ENCODE measurements around the gene ZBP1. TPM values are rescaled to one million over a fixed set of nuclear protein-coding genes. Genes with fewer than 3 reads are reported as not detected.

The ZBP1 gene
- total RNA-seq, 1 experiment from 2014 or later = 2.9 TPM

- DNase-seq = no peak
Measured at GRCh38 chr20:57625978-57626377, 5.8 kb upstream of the ZBP1 start.

GRCh38 chr20:57625181-57625958 lies 5.1 kb upstream of the ZBP1 start:
- Histone ChIP-seq H4K20me1 (ENCODE audit: insufficient read depth, low read depth, low read length) (no peaks in the 10 kb centered on the region), H3K36me3 (ENCODE audit: insufficient read depth, low read length) (no peaks in the 10 kb centered on the region), H2AFZ (ENCODE audit: low read length) (no peak overlapping the region), H3K4me3 (ENCODE audit: low read length) (no peak overlapping the region), H3K9ac (ENCODE audit: low read length) (no peak overlapping the region), H3K4me2 (ENCODE audit: low read depth, low read length, poor library complexity, severe bottlenecking) (no peak overlapping the region), H3K27me3 (ENCODE audit: low read length) (no peaks in the 10 kb centered on the region), H3K27ac (ENCODE audit: low read length) (no peak overlapping the region), H3K9me2 (replicated peaks; ENCODE audit: insufficient read depth, low read length) (no peaks in the 10 kb centered on the region), H3K79me2 (ENCODE audit: low read length) (no peaks in the 10 kb centered on the region), H3K9me3 (ENCODE audit: low read length) (no peaks in the 10 kb centered on the region), H3K4me1 (ENCODE audit: low read length) (peaks cover 29% of the 10 kb centered on the region)
- no peak for DNase-seq

More at GRCh38 chr20:57625978-57626377, 5.8 kb upstream of the ZBP1 start:
- H3K9me2 ChIP-seq (replicated peaks; ENCODE audit: insufficient read depth, low read length) = no peaks in the 10 kb centered on the region
- H3K9ac ChIP-seq (ENCODE audit: low read length) = no peak overlapping the region
- H3K4me1 ChIP-seq (ENCODE audit: low read length) = peaks cover 23% of the 10 kb centered on the region
- H4K20me1 ChIP-seq (ENCODE audit: insufficient read depth, low read depth, low read length) = no peaks in the 10 kb centered on the region
- no peak overlapping the region for H3K4me2 ChIP-seq (ENCODE audit: low read depth, low read length, poor library complexity, severe bottlenecking)
- H3K27ac ChIP-seq (ENCODE audit: low read length) = no peak overlapping the region
- H3K4me3 ChIP-seq (ENCODE audit: low read length) = no peak overlapping the region
- no peak overlapping the region for H2AFZ ChIP-seq (ENCODE audit: low read length)
- no peaks in the 10 kb centered on the region for H3K36me3 ChIP-seq (ENCODE audit: insufficient read depth, low read length)
- no peaks in the 10 kb centered on the region for H3K27me3 ChIP-seq (ENCODE audit: low read length)
- H3K79me2 ChIP-seq (ENCODE audit: low read length) = no peaks in the 10 kb centered on the region
- no peaks in the 10 kb centered on the region for H3K9me3 ChIP-seq (ENCODE audit: low read length)

- Histone ChIP-seq H2AFZ (ENCODE audit: low read length) (no peak overlapping the region), H3K9me2 (replicated peaks; ENCODE audit: insufficient read depth, low read length) (no peaks in the 10 kb centered on the region), H4K20me1 (ENCODE audit: insufficient read depth, low read depth, low read length) (no peaks in the 10 kb centered on the region), H3K9me3 (ENCODE audit: low read length) (no peaks in the 10 kb centered on the region), H3K79me2 (ENCODE audit: low read length) (no peaks in the 10 kb centered on the region), H3K9ac (ENCODE audit: low read length) (no peak overlapping the region), H3K4me3 (ENCODE audit: low read length) (no peak overlapping the region), H3K4me2 (ENCODE audit: low read depth, low read length, poor library complexity, severe bottlenecking) (no peak overlapping the region), H3K27ac (ENCODE audit: low read length) (no peak overlapping the region), H3K36me3 (ENCODE audit: insufficient read depth, low read length) (no peaks in the 10 kb centered on the region), H3K4me1 (ENCODE audit: low read length) (peaks cover 41% of the 10 kb centered on the region), H3K27me3 (ENCODE audit: low read length) (no peaks in the 10 kb centered on the region)
- no peak for DNase-seq
Measured at GRCh38 chr20:57624124-57624523, 3.9 kb upstream of the ZBP1 start.

- H3K9me2 ChIP-seq (replicated peaks; ENCODE audit: insufficient read depth, low read length) = no peaks in the 10 kb centered on the region
- no peaks in the 10 kb centered on the region for H3K9me3 ChIP-seq (ENCODE audit: low read length)
- no peaks in the 10 kb centered on the region for H3K79me2 ChIP-seq (ENCODE audit: low read length)
- no peaks in the 10 kb centered on the region for H3K36me3 ChIP-seq (ENCODE audit: insufficient read depth, low read length)
- H4K20me1 ChIP-seq (ENCODE audit: insufficient read depth, low read depth, low read length) = no peaks in the 10 kb centered on the region
- H3K27me3 ChIP-seq (ENCODE audit: low read length) = peaks cover 3% of the 10 kb centered on the region; the same call in 1 of the 2 replicates
- no peak overlapping the region for H3K4me2 ChIP-seq (ENCODE audit: low read depth, low read length, poor library complexity, severe bottlenecking)
- peaks cover 47% of the 10 kb centered on the region for H3K4me1 ChIP-seq (ENCODE audit: low read length)
- peak; percentile 88 for DNase-seq
- no peak overlapping the region for H3K9ac ChIP-seq (ENCODE audit: low read length)
- no peak overlapping the region for H3K27ac ChIP-seq (ENCODE audit: low read length)
- H3K4me3 ChIP-seq (ENCODE audit: low read length) = no peak overlapping the region
- H2AFZ ChIP-seq (ENCODE audit: low read length) = no peak overlapping the region
Measured at GRCh38 chr20:57622579-57623381, 2.6 kb upstream of the ZBP1 start.

DNA sequence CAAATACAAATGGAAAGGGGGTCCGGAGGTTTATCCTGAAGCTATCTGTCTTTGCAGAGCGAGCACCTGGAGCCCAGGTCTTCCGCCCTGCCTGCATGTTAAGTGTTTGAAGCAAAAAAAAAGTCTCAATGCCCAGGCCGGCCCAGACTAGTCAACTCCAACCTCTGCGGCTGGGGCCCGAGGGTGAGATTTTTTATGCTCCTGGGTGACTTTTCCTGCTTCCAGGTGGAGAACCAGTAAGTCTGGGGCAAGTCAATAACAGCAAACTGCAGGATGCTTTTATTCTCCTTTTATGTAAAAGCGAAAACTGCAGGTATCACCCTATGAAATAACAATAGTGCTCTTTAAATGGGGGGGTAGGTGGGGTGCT lies 2.0 kb upstream of the ZBP1 start:
- H3K4me3 ChIP-seq (ENCODE audit: low read length) = no peak overlapping the region
- H2AFZ ChIP-seq (ENCODE audit: low read length) = no peak overlapping the region
- no peaks in the 10 kb centered on the region for H4K20me1 ChIP-seq (ENCODE audit: insufficient read depth, low read depth, low read length)
- no peak overlapping the region for H3K9ac ChIP-seq (ENCODE audit: low read length)
- peaks cover 44% of the 10 kb centered on the region for H3K4me1 ChIP-seq (ENCODE audit: low read length)
- H3K36me3 ChIP-seq (ENCODE audit: insufficient read depth, low read length) = no peaks in the 10 kb centered on the region
- H3K4me2 ChIP-seq (ENCODE audit: low read depth, low read length, poor library complexity, severe bottlenecking) = no peak overlapping the region
- no peak overlapping the region for H3K27ac ChIP-seq (ENCODE audit: low read length)
- peaks cover 3% of the 10 kb centered on the region; the same call in 1 of the 2 replicates for H3K27me3 ChIP-seq (ENCODE audit: low read length)
- H3K9me3 ChIP-seq (ENCODE audit: low read length) = no peaks in the 10 kb centered on the region
- no peaks in the 10 kb centered on the region for H3K9me2 ChIP-seq (replicated peaks; ENCODE audit: insufficient read depth, low read length)
- no peak for DNase-seq
- H3K79me2 ChIP-seq (ENCODE audit: low read length) = no peaks in the 10 kb centered on the region

DNA sequence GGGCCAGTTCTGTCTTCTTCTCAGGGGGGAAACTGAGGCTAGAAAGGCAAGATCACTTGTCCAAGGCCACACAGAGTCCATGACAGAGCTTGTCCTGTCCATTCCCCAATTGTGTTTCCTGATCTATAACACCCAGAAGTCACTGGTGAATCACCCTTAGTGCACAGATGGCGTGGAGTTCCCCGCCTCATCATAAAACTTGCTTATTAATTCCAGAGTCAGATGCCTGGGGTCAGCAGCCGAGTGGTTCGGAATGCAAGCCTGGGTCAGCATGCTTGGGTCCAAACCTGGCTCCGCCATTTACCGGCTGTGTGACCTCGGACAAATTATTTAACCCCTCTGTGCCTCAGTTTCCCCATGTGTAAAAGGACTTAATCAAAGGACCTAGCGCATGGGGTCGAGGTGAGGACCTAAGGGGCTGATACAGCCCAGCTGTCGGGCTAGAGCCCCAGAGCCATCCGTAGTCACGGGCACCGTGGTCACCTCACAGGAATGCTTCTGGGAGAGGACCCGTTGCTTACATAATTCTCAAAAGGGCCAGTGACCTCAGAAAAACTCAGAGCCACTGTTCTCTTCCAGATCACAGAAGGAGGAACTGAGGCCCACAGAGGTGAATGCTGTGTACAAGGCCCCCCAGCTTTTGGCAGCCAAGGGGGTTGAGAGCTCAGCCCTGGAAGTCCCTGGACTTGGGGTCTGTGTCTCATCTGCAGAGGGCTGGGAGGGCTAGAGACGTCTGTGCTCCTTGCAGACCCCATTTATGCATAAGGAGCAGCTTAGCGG lies 1.4 kb upstream of the ZBP1 start:
- Histone ChIP-seq H3K79me2 (ENCODE audit: low read length) (no peaks in the 10 kb centered on the region), H3K27me3 (ENCODE audit: low read length) (peaks cover 3% of the 10 kb centered on the region; the same call in 1 of the 2 replicates), H2AFZ (ENCODE audit: low read length) (0 out of 2 replicates have a peak overlapping the region, but pooled peaks have one; percentile 86), H3K9ac (ENCODE audit: low read length) (no peak overlapping the region), H3K4me2 (ENCODE audit: low read depth, low read length, poor library complexity, severe bottlenecking) (peak overlapping the region; percentile 74), H3K36me3 (ENCODE audit: insufficient read depth, low read length) (no peaks in the 10 kb centered on the region), H3K9me3 (ENCODE audit: low read length) (no peaks in the 10 kb centered on the region), H3K9me2 (replicated peaks; ENCODE audit: insufficient read depth, low read length) (no peaks in the 10 kb centered on the region), H4K20me1 (ENCODE audit: insufficient read depth, low read depth, low read length) (no peaks in the 10 kb centered on the region), H3K4me1 (ENCODE audit: low read length) (peaks cover 44% of the 10 kb centered on the region), H3K27ac (ENCODE audit: low read length) (no peak overlapping the region), H3K4me3 (ENCODE audit: low read length) (peak overlapping the region; percentile 54; the same call in 1 of the 2 replicates)
- DNase-seq = no peak

GRCh38 chr20:57620999-57621398 lies 773 bp upstream of the ZBP1 start:
- no peaks in the 10 kb centered on the region for H3K9me3 ChIP-seq (ENCODE audit: low read length)
- H2AFZ ChIP-seq (ENCODE audit: low read length) = peak overlapping the region; percentile 86; the same call in 1 of the 2 replicates
- H3K4me2 ChIP-seq (ENCODE audit: low read depth, low read length, poor library complexity, severe bottlenecking) = peak overlapping the region; percentile 74
- peaks cover 3% of the 10 kb centered on the region; the same call in 1 of the 2 replicates for H3K27me3 ChIP-seq (ENCODE audit: low read length)
- H3K36me3 ChIP-seq (ENCODE audit: insufficient read depth, low read length) = no peaks in the 10 kb centered on the region
- peak overlapping the region; percentile 66 for H3K27ac ChIP-seq (ENCODE audit: low read length)
- peaks cover 44% of the 10 kb centered on the region for H3K4me1 ChIP-seq (ENCODE audit: low read length)
- H3K4me3 ChIP-seq (ENCODE audit: low read length) = peak overlapping the region; percentile 54
- no peaks in the 10 kb centered on the region for H3K79me2 ChIP-seq (ENCODE audit: low read length)
- no peaks in the 10 kb centered on the region for H4K20me1 ChIP-seq (ENCODE audit: insufficient read depth, low read depth, low read length)
- H3K9me2 ChIP-seq (replicated peaks; ENCODE audit: insufficient read depth, low read length) = no peaks in the 10 kb centered on the region
- peak overlapping the region; percentile 52 for H3K9ac ChIP-seq (ENCODE audit: low read length)
- peak; percentile 79 for DNase-seq
